CD4-positive, alpha-beta T cell treated with Interleukin-17A for 1 hour (primary cell): Measurements from ENCODE around the gene AGBL3.
"Not testable (repeated sequence)": the region's sequence is repeated elsewhere in the genome, so short reads cannot be mapped to it uniquely, and the experiment has no call there.

Experiments used
- DNase-seq: peaks from one replicate; pipeline ENCODE4 v3.0.0-alpha.2; 2020

AGBL3 gene

GRCh38 chr7:135169141-135169963 is 183.0 kb downstream of the AGBL3 start:
- peak; percentile 71 for DNase-seq

- no peak for DNase-seq
These were observed 183.6 kb downstream of the AGBL3 start for GRCh38 chr7:135169964-135170273.

GRCh38 chr7:135170274-135170997 is 184.1 kb downstream of the AGBL3 start, which contains the start of gene CYREN:
TSS of gene CYREN (minus strand) at chr7:135170707. CDS start at chr7:135168922, 1,785 bp downstream.
- peak; percentile 91 for DNase-seq

GRCh38 chr7:135170998-135171481 is 184.7 kb downstream of the AGBL3 start:
- not testable (repeated sequence) for DNase-seq

GRCh38 chr7:135171581-135172291 is 185.4 kb downstream of the AGBL3 start:
- DNase-seq = not testable (repeated sequence)

- not testable (repeated sequence) for DNase-seq
These were observed 187.6 kb downstream of the AGBL3 start for GRCh38 chr7:135173916-135174315.

GRCh38 chr7:135174941-135175340 is 188.6 kb downstream of the AGBL3 start:
- no peak for DNase-seq

- DNase-seq = no peak
These were observed 189.6 kb downstream of the AGBL3 start for GRCh38 chr7:135175931-135176330.

GRCh38 chr7:135177028-135177696 is 190.9 kb downstream of the AGBL3 start:
- no peak for DNase-seq

- no peak for DNase-seq
These were observed 192.1 kb downstream of the AGBL3 start for GRCh38 chr7:135178364-135178763.

GRCh38 chr7:135179321-135179925 is 193.1 kb downstream of the AGBL3 start:
- DNase-seq = no peak

GRCh38 chr7:135180122-135180521 is 193.8 kb downstream of the AGBL3 start:
- DNase-seq = no peak

- no peak for DNase-seq
These were observed 195.1 kb downstream of the AGBL3 start for GRCh38 chr7:135181261-135181928.

- no peak for DNase-seq
These were observed 195.8 kb downstream of the AGBL3 start for GRCh38 chr7:135181929-135182678.

GRCh38 chr7:135183478-135183877 is 197.2 kb downstream of the AGBL3 start:
- no peak for DNase-seq

- no peak for DNase-seq
These were observed 198.0 kb downstream of the AGBL3 start for GRCh38 chr7:135184254-135184841.
